ENCODE measurements around the gene SHD. TPM values are rescaled to one million over a fixed set of nuclear protein-coding genes. Genes with fewer than 3 reads are reported as not detected.

SHD gene
- total and polyA plus RNA-seq, 2 of the 4 experiments (the other 2 are of a cell fraction), result not detected

DNA sequence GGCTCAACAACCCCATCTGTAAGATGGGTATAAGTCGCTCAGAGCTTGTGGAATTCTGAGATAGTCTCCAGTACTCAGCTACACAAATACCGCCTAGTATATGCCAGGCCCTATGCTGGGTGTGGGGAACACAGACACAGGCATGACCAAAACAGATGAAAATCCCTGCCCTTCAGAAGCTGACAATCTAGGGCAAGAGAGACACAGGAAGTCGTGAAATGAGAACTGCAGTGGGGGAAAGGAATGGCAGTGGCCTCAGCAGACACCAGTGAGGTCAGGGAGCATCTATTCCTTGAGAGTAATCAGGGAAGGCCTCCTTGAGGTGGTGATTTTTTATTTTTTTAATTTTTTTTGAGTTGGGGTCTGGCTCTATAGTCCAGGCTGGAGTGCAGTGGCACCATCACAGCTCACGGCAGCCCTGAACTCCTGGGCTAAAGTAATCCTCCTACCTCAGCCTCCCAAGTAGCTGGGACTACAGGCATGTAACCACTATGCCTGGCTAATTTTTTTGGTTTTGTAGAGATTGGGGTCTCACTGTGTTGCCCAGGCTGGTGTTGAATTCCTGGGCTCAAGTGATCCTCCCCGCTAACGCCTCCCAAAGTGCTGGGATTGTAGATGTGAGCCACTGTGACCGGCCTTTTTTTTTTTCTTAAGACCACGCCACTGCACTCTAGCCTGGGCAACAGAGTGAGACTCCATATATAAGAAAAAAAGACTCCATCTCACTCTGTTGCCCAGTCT is 19.9 kb downstream of the SHD start:
- no peaks in the 10 kb centered on the region for H4K20me1 ChIP-seq (ENCODE audit: insufficient read depth, low read length)
- no peak overlapping the region for H2AK9ac ChIP-seq (replicated peaks; ENCODE audit: low read depth, low read length, poor library complexity)
- in situ Hi-C loops (cut with MboI; ENCODE audit: low sequenced_read_pairs), result no loop called here
- H2AK5ac ChIP-seq (ENCODE audit: low read depth, low read length), result no peak overlapping the region
- H3K23ac ChIP-seq (ENCODE audit: low read depth, low read length), result no peak overlapping the region
- H2BK5ac ChIP-seq (ENCODE audit: low read depth, low read length, poor library complexity, severe bottlenecking), result no peak overlapping the region
- no peak overlapping the region for H3K4ac ChIP-seq (ENCODE audit: low read depth, low read length)
- WGBS, 2 experiments (ENCODE audit: extremely low coverage in 2 of 2, insufficient read length in 1 of 2), result 60% methylated on average over 1 of the region's 8 CpGs; no CpG with 5 or more reads in 1 of the 2 experiments
- no peak overlapping the region for H3K27ac ChIP-seq (ENCODE audit: insufficient read depth, low read length)
- H2AFZ ChIP-seq (replicated peaks; ENCODE audit: low read length, poor library complexity), result no peak overlapping the region
- H2BK15ac ChIP-seq (ENCODE audit: low read depth, low read length), result no peak overlapping the region
- no peaks in the 10 kb centered on the region for H3K79me1 ChIP-seq (ENCODE audit: low read depth in 1 of 2, low read length in 2 of 2)
- H3K9me3 ChIP-seq (ENCODE audit: control insufficient read depth, insufficient read depth, low read length), result no peaks in the 10 kb centered on the region
- H3K4me3 ChIP-seq (ENCODE audit: insufficient read depth, low read depth, low read length), result no peak overlapping the region
- no peaks in the 10 kb centered on the region for H3K36me3 ChIP-seq (ENCODE audit: control insufficient read depth, insufficient read depth, low read length)
- H3K9me1 ChIP-seq (ENCODE audit: insufficient read depth, low read length), result peaks cover 3% of the 10 kb centered on the region; the same call in 1 of the 2 replicates
- no peak overlapping the region for H3K4me2 ChIP-seq (ENCODE audit: low read depth, low read length)
- H3K14ac ChIP-seq (replicated peaks; ENCODE audit: low read depth, low read length), result no peak overlapping the region
- peaks cover 12% of the 10 kb centered on the region for H3K27me3 ChIP-seq (ENCODE audit: control insufficient read depth, insufficient read depth, low read length)
- ChIA-PET POLR2A (ENCODE audit: unreplicated experiment) (no interaction called here), CTCF (no interaction called here)
- no peak overlapping the region for H4K8ac ChIP-seq (ENCODE audit: low read depth in 2 of 2, low read length in 2 of 2)
- intact Hi-C loops (cut with micrococcal nuclease), result no loop called here
- no peak overlapping the region for H3K56ac ChIP-seq (ENCODE audit: extremely low read depth, insufficient read depth, low read length)
- no peak overlapping the region for H4K91ac ChIP-seq (ENCODE audit: insufficient read depth, low read depth, low read length)
- ATAC-seq (ENCODE audit: low read depth) (no peak), DNase-seq (no peak)
- TF ChIP-seq CHD1 (IDR thresholded peaks at IDR 0.05; ENCODE audit: low read depth, low read length) (no peak), RFX5 (IDR thresholded peaks at IDR 0.05; ENCODE audit: low read depth, low read length) (no peak), NFE2L2 (IDR thresholded peaks at IDR 0.05; ENCODE audit: low read depth, low read length) (no peak)
- no peak overlapping the region for H3K18ac ChIP-seq (ENCODE audit: low read depth, low read length)
- no peak overlapping the region for H2BK120ac ChIP-seq (ENCODE audit: low read depth, low read length)
- H2BK20ac ChIP-seq (ENCODE audit: low read depth, low read length), result no peak overlapping the region
- no peak overlapping the region for H3K9ac ChIP-seq (ENCODE audit: low read depth, low read length)
- H3K4me1 ChIP-seq (ENCODE audit: control insufficient read depth, insufficient read depth, low read length), result peaks cover 3% of the 10 kb centered on the region; the same call in 1 of the 2 replicates
- no TSS peak for BruUV-seq (replicated peaks)
- dilution Hi-C loops (cut with HindIII; ENCODE audit: low sequenced_read_pairs, unreplicated experiment), result no loop called here
- H4K5ac ChIP-seq (ENCODE audit: low read depth, low read length), result no peak overlapping the region
